Esophagus (tissue), 2 donors: ENCODE measurements around the gene CTDSPL2. TPM values are rescaled to one million over a fixed set of nuclear protein-coding genes. Genes with fewer than 3 reads are reported as not detected.

Experiments
- H3K27ac ChIP-seq, 2 donors: one replicate each; pipeline ENCODE4 v1.5.1; 2013; ENCODE audit warnings: low read depth in 2 of 2, mild to moderate bottlenecking in 2 of 2, inconsistent platforms in 1 of 2, low read length in 1 of 2, moderate library complexity in 1 of 2
- H3K27me3 ChIP-seq, 2 donors: one replicate each; pipeline ENCODE4 v1.6.1; 2013; ENCODE audit warnings: low read length in 2 of 2, control low read depth in 1 of 2, mild to moderate bottlenecking in 1 of 2; ENCODE audit not compliant: insufficient read depth in 2 of 2, control insufficient read depth in 1 of 2
- H3K36me3 ChIP-seq, 2 donors: one replicate each; pipeline ENCODE4 v1.6.1; 2013; ENCODE audit warnings: low read length in 1 of 2; ENCODE audit not compliant: control insufficient read depth in 2 of 2, insufficient read depth in 2 of 2
- H3K4me1 ChIP-seq, 2 donors: one replicate each; pipeline ENCODE4 v1.6.1; 2013; ENCODE audit warnings: low read length in 1 of 2; ENCODE audit not compliant: control insufficient read depth in 2 of 2, insufficient read depth in 2 of 2
- H3K4me3 ChIP-seq, 2 donors: one replicate each; pipeline ENCODE4 v1.5.1; 2013; ENCODE audit warnings: low read length in 2 of 2, mild to moderate bottlenecking in 2 of 2, low read depth in 1 of 2, moderate library complexity in 1 of 2
- H3K9me3 ChIP-seq, 2 donors: one replicate each; pipeline ENCODE4 v1.6.1; 2013; ENCODE audit warnings: mild to moderate bottlenecking in 2 of 2, low read depth in 1 of 2, low read length in 1 of 2, moderate library complexity in 1 of 2; ENCODE audit not compliant: control insufficient read depth in 2 of 2, insufficient read depth in 1 of 2
- WGBS, 2 donors: extraction: QIAGEN DNeasy Blood & Tissue Kit; methylation state at CpG; one replicate each; pipeline ENCODE4 v1.1.7; 2013; 5-methylcytosine and 5-hydroxymethylcytosine counted together
- polyA plus RNA-seq, 2 donors: library from polyadenylated mRNA; stranded (reverse); fragments of 200-250 nt; gene quantifications; one replicate each; pipeline ENCODE4 v1.2.3, GENCODE V29; 2013
- donor health status: healthy with polysubstance abuse.
- donor health status: Bipolar disorder and iron deficiency.

The CTDSPL2 gene
- polyA plus RNA-seq, 2 donors = 3.5 to 4.4 TPM

- H3K27ac ChIP-seq = no peak overlapping the region
- no peak overlapping the region for H3K4me3 ChIP-seq
- peaks cover 0 to 3% of the 10 kb centered on the region in 2 donors for H3K9me3 ChIP-seq
- H3K27me3 ChIP-seq = no peaks in the 10 kb centered on the region
- 92 to 96% methylated on average over 4 of the region's 4 CpGs for WGBS, 2 donors
- H3K36me3 ChIP-seq = peaks cover 16 to 29% of the 10 kb centered on the region in 2 donors
- no peaks in the 10 kb centered on the region for H3K4me1 ChIP-seq
Observed at GRCh38 chr15:44570361-44570760, 142.9 kb downstream of the CTDSPL2 start.

GRCh38 chr15:44573386-44573785 lies 146.0 kb downstream of the CTDSPL2 start:
- Histone ChIP-seq H3K9me3 (no peaks in the 10 kb centered on the region), H3K27me3 (no peaks in the 10 kb centered on the region), H3K27ac (no peak overlapping the region), H3K4me3 (no peak overlapping the region), H3K36me3 (peaks cover 4 to 12% of the 10 kb centered on the region in 2 donors), H3K4me1 (no peaks in the 10 kb centered on the region)
- WGBS, 2 donors = 87 to 91% methylated on average over 6 of the region's 6 CpGs

- no peaks in the 10 kb centered on the region for H3K4me1 ChIP-seq
- 36 to 57% methylated on average over 1 of the region's 1 CpG for WGBS, 2 donors
- no peaks in the 10 kb centered on the region for H3K9me3 ChIP-seq
- H3K27me3 ChIP-seq = no peaks in the 10 kb centered on the region
- no peak overlapping the region for H3K4me3 ChIP-seq
- H3K27ac ChIP-seq = no peak overlapping the region
- H3K36me3 ChIP-seq = peaks cover 4 to 10% of the 10 kb centered on the region in 2 donors
Observed at GRCh38 chr15:44574734-44575133, 147.3 kb downstream of the CTDSPL2 start.

Other genes with a start within 250 kb of the CTDSPL2 start
- gene FRMD5, start 232.4 kb upstream of the CTDSPL2 start, polyA plus RNA-seq = under 1 TPM; 0.04 to 0.09 TPM
- 10 to 100 TPM in 1 of 2 donors, 1 to 10 TPM in 1; 9.6 to 10.4 TPM for gene GOLM2, start 138.9 kb upstream of the CTDSPL2 start, polyA plus RNA-seq
- 10 to 100 TPM; 34.4 to 58.4 TPM for gene EIF3J, start 109.5 kb downstream of the CTDSPL2 start, polyA plus RNA-seq
- 10 to 100 TPM; 23.5 to 29.4 TPM for gene SPG11, start 236.0 kb downstream of the CTDSPL2 start, polyA plus RNA-seq